C1 segment of cervical spinal cord (tissue), 14 donors: ENCODE measurements around the gene USP10.

ENCODE experiments used
- DNase-seq, 14 donors: peaks; one replicate each; lab custom pipeline; 2025; lab: John Stamatoyannopoulos, UW

The USP10 gene

DNA sequence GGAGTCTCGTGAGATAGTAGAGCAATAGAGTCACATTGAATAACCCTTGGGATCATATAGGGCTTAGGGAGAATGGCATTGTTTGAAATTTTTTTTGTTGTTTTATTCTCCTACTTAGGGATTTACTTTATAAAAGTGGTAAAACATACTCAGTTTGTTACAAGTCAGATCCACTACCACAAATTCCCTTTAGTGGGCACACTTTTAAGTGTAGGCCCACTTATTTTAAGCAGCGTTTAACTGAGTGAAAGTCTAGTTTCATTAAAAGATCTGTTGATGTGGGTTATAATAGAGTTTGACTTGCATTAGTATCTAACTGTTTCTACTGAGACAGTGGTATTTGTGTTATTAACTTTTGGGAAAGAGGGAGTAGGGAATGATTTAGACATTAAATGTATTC, 49.3 kb downstream of the USP10 start:
- DNase-seq: no peak

DNA sequence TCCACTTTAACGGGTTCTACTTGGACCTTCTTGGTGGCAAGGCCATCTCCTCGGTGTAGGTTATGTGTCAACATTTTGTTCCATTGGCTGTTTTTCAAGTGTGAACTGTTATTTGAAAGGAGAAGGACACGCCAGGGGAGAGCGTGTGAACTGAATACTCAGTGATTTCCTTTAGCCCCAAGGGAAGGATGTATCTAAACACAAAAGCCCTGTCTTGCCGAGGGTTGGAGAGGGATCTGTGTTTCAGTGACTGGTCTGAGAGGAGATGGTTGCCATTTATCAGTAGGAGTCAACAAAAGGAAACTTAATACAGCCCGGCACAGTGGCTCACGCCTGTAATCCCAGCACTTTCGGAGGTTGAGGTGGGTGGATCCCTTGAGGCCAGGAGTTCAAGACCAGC, 50.0 kb downstream of the USP10 start:
- DNase-seq: no peak

DNA sequence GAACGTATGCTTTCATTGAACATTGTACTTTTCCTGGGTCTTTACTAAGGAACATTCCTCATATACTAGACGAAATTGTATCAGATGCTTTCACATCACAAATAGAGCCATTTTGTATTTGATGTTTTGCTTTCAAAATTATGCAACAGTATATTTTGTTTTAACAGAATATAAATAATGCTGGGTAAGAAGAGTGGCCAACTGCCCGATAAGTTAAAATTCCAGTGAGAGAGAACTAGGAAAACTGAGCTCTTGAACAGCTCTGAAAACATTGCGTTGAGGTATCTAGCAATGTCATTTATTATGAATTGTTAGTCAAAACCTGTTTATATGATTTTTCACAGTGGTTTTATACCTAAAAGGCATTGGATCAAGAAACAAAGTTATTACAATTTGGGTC, 50.8 kb downstream of the USP10 start:
- no peak for DNase-seq

DNA sequence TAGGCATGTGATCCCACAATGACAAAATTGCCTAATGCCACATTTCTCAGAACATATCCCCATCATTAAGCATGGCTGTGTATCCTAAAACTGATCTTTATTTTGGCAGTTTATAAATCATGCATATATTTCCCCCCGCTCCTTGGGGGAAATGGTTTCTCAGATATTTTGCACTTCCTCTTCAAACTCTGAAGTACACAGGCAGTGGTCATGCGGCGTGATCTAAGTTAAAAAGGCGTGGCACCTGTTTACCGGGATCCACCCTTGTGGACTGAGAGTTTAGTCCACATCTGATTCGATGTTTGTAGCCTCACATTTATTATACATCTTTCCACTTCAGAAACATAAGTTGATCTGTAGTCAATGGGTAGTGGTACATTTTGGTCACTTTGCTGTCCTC, 51.4 kb downstream of the USP10 start:
- no peak for DNase-seq

DNA sequence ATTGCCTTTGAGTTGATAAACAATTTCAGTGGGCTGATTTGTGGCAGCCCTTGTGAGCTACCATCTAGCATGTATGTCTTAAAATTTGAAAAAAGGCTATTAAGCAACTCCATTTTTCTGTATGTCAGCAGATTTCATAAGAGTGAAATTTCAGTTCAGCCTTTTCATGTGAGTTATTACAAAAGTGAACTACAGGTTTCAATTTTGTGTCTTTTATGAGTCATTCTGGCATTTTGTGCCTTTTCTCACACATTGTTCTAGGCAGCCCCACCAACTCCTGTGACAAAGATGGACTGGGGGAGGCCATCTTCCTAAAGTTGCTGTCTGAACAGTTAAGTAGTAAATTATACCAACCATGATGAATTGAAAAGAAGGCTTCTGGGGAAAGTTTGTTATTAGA, 52.1 kb downstream of the USP10 start:
- no peak for DNase-seq

DNA sequence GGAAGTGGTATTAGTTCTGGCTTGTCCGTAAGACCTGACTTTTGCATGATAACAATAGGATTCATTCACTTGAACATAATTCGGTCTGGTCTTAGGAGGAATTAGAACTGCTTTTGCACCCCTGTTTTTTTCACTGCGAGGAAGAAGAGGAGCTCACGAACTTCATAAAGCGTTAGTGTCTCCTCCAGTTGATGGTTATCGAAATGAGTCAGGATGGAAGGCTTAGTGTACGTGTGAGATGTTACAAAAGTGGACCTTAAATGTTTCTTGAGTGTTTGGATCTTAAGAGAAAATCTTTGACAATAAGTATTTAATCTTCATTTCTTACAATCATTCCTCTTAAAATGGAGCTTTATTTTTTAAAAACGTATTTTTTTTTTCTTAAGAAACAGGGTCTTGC, 52.8 kb downstream of the USP10 start:
- no peak for DNase-seq

DNA sequence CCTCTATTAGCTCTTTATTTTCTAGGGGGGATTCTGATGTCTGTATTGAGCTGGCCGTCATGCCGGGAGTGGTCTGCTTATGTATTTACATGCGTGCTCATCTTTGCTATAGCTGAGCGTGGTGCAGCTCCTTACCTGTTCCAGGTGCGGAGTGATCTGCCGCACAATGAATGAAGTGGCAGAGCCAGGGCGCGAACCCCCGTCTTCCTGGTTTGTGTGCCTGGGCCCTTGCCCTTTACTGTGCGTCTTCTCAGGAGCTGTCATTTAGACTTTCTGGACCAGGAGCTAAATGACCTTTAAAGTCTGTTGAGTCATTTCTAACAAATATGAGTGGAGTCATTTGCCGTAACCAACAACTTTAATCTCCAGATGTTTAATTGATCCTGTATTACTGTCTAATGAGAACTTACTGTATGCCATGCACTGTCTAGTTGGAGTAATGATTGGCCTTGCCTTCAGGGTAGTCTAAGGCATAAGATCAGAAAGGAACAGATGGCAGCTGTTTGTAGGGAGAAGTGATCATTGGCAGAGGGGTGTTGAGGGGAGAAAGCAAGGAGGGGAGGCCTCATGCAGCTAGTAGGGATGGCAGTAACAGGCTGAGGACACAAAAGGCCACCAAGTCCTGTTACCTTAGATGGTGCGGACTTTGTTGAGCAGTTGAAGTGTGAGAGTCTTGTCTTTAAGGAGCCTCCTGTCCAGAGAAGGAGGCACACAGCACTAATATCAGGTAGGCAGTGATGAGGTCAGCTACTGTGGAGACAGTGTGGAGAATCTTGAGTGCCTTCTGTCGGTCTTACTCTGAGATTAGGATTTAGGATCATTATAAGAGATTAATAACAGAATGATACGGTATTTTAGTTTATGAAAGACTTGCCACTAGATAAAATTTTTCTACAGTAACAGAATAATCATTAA, 53.9 kb downstream of the USP10 start:
- DNase-seq: no peak

DNA sequence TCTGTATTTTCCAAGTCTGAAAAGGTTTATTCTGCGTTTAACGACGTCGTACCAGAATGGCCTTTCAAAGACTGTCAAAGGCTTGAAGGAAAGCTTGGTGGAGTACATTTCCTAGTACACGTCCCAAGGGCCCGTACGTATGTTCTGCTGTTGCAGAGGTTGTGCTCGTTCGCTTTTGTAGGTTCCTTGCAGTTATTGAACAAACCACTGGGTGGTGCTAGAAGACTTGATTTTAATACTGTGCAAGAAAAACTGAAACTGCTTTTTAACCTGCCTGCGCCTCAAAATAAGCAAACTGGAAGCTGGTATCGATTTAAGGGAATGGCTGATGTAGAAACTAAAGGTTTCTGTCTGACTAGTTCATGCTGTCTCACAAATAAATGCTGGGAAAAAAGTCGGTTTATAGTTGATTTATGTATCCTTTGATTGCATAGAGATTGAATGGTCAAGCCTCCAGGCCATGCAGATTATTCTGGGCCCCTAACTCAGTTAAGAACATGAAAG, 54.6 kb downstream of the USP10 start:
- peak in 10 of 14 donors; percentile 16 to 72 (median 29) for DNase-seq

DNA sequence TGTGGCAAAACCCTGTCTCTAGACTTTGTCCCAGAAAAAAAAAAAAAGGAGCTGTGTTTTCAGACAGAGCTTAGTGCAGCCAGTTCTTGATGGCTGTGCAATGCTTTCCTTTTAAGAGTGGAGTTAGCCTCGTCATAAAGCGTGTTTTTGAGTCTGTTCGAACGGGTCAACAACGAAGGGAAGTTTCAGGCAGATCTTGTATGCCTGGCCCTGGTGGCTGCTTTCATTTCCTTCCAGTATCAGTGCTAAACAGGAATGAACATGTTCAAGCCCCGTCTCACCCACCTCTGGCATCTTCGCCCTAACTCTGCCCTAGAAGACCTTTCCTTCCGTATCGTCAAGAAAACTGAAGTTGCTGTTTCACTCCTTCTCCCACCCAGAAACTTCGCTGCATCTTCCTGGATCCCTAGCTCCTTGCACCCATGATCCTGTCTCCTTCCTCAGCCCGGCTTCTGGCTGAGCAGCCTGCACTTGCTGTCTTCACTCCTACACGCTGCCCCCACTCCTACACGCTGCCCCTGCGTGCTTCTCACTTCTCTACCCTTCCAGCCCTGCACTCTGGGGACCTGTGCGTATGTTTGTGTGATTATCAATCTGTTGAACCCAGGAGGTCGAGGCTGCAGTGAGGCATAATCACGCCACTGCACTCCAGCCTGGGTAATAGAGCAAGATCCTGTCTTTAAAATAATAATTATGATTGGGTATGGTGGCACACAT, 55.3 kb downstream of the USP10 start:
- peak in 2 of 14 donors; percentile 11 to 17 for DNase-seq

DNA sequence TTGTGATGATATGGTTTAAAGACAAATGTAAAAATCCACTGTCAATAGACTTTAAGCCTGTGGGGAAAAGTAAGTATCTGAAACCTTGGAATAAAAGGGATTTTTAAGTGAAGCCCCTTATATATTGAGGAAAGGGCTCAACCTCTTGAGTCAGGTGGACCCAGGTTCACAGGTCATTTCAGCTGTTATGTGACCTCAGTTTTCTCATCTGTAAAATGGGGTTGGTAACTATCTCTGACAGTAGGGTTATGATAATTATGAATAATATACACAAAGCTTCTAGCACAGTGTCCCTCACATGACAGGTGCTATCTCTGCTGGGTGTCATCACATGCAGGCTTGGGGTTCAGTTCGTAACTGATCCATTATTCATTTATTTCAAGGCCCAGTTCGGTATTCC, 57.0 kb downstream of the USP10 start:
- DNase-seq: no peak

DNA sequence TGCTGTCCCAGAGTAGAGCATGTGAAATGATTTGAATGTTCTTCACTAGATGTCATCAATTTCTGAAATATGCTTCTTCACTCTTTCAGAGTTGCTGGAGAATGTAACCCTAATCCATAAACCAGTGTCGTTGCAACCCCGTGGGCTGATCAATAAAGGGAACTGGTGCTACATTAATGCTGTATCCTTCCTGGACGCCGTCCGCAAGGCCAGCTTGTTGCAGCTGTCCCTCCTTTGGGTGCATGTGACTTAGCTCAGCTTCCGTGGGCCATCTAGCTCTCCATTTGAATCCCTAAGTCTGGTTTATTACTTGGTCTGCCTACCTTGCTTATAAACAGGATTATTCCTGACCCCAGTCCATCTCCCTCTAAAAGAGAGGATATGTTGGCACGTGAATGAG, 58.8 kb downstream of the USP10 start:
- no peak for DNase-seq

DNA sequence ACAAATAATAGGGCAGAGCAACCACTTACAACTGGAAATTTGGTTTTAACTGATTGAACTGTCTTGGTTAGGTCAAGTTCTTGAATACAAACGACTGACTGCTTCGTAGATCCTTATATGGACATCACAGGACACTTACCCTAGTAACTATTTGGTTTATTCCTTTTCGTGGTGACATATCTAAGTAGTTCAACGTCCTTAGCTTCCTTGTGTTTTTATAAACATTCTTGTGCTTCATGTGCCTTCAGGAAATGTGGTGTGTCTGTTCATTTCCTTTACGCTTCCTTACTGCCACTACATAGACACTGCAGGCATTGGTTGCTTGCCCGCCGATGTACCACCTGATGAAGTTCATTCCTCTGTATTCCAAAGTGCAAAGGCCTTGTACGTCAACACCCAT, 59.3 kb downstream of the USP10 start:
- no peak for DNase-seq

DNA sequence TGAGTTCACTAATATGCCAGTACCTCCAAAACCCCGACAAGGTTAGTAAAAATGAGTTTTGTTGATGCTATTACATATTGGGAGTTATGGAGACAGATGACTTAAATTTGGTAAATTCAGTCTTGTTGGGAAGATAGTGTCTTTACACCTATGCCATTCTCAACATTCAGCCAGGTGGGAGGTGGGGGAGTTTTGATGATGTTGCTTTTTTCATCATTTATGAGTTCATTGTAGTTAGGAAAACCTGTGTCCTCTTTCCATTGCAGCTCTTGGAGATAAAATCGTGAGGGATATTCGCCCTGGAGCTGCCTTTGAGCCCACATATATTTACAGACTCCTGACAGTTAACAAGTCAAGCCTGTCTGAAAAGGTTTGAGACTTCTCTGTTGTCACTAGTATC, 60.1 kb downstream of the USP10 start:
- DNase-seq: no peak

DNA sequence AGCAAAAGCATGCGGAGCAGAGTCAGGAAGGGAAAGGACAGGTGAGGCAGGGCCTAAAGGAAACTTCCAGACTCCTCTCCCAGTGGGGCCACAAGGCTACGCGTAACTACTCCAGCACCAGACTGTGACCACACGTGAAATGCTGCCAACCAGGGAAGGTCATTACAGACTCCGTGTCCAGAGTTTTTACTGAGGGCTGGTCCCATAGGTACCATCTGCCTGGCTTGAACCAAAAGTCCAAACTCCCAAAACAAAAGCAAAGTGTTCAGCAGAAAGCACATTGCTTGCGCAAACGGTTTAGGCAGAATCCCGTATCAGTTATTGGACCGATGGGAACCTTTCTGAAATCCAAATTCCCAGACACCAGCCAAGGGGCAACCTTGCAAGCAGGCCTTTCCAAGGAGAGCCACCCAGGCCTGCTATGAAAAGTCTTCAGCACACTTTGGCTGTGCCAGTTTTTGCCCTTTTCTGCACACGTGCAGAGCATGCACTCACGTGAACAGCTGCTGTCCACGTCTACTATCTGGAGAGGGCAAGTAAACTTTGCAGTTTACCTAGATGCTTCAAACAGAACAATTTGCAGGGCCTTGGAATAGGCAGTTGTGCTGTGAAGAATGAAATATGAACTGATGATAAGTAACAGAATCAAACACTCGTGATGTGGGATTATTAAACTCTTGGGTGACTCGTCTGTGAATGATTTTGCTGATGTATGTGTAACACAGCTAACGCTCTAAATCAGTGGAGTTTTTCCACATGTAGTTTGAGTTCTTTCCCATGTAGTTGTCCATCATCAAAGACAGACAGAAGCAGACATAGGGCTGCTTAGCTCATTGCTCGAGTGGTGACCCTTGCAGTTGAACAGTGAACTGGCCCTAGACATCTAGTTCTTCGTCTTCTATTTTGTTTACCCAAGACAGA, 61.9 kb downstream of the USP10 start:
- DNase-seq: no peak

DNA sequence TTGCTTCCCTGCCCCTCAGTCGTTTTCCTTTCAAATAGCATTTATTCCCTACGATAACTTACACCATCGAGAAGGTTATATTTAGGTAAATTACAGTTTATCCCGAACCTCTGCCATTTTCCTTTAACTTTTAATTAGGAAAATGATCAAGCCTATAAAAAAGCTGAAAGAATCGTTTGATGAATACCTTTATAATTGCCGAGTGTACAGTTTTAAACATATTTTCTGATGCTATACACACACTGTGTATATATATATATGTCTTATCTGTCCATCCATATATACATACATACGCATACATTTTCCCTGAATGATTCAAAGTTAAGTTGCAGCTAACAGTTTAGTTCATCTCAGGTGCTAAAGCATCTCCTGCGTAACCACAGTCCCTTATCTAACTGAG, 63.4 kb downstream of the USP10 start:
- no peak for DNase-seq

DNA sequence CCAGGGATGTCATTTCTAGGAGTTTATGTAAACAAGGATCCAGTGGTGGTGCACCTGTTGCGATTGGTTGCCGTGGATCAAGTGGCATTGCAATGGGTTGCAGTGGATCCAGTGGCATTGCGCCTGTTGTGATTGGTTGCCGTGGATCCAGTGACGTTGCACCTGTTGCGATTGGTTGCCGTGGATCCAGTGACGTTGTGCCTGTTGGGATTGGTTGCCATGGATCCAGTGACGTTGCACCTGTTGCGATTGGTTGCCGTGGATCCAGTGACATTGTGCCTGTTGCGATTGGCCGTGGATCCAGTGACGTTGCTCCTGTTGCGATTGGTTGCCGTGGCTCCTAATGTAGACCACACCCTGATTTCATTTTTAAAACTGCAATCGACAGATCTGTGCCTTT, 63.8 kb downstream of the USP10 start:
- DNase-seq: no peak

DNA sequence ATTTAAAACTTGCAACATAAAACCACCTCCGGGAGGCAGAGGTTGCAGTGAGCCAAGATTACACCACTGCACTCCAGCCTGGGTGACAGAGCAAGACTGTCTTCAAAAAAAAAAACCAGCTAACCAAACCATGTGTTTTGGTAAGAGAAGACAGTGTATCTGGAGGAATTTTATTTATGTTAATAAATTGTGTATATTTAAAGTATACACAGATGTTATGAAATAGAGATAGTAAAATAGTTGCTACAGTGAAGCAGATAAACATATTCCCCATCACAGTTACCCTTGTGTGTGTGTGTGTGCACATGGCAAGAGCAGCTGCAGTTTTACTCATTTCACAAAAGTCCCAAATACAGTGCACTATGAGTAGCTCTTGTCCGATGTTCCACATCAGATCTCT, 65.2 kb downstream of the USP10 start:
- no peak for DNase-seq

DNA sequence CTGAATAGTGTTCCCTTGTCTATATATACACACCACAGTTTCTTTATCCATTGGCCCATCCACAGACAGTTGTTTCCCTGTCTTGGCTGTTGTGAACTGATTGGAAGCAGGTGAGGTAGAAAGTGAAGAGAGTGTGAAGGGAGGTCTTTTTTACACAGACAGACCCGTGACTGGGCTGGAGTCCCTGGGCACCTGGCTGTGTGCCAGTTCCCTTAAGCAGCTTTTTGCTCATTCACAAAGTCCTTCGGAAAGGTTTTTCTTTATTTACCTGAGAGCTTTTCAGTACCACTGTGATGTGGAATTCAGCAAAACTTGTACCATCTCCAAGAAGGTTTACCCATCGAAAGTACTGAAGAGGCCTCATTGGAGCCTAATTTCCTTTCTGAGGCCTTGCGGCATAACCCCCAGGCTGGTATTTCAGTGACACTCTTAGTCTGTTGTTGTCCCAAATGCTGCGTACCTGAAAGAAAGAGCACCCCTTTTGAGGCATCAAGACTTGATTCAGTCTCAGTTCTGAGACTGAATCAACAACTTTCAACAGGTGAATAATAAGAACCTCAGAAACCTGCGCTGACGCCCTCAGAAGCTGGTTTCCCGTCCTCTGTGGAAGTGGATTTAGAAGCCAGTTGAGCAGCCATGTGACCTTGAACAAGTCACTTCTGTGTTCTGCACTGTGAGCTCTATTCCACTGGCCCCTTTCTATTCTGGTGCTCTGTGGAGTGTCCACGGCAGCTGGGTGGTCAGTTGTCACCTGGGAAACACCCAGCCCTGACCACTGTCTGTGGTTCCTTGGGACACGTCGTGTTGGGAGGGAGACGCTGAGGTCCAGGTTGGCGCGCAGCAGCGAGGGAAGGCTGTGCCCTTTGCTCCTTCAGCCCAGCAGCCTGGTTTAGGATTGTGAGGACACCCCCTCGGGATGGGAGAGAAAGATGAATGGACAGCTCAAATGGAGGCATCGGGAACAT, 66.1 kb downstream of the USP10 start:
- DNase-seq: no peak

DNA sequence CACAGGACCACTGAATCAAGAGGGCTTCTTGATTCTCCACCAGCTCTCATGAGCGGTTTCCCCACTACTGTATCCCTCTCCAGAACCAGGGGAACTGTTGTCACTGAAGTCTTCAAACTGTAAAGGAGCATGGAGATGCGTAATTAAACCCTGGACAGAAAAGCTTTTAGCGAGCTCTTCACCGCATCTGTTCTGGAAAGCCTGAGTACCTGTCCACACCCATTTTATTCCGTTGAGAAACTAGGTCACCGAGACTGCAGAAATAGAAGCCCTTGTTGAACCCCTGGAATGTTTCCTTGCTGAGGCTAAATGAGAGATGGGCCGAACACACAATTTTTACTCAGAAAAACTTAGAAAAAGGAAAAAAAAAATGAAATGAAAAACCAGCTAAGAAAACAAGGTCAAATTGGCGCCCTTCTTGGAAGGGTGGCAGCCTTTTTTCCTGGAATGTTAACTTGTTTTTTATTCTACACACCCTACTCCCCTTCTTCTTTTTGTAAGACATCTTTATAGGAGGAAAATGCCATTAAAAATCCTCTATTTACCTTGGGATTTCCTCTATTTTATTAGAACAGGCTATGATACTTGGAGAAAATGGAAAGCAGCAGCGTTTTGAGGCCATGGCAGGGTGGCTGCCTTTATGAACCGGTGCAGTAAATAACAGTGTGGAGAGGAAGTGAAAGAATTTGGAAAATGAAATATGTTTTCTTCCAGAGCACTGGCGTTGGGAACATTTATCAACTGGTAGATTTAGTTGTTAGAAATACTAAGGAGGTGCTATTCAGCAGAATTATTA, 67.4 kb downstream of the USP10 start:
- no peak for DNase-seq
